GM19099 (cell line): Measurements from ENCODE around the gene RALY.

Source experiments
- POLR2A ChIP-seq: IDR thresholded peaks from 3 replicates; pipeline ENCODE4 v1.6.1; 2011; ENCODE audit warnings: low read depth; ENCODE audit not compliant: insufficient read length; ENCODE audit errors: extremely low read depth

RALY gene

GRCh38 chr20:34088305-34089174 is 94.8 kb downstream of the RALY start:
- TF ChIP-seq POLR2A = no peak

GRCh38 chr20:34089175-34089479 is 95.4 kb downstream of the RALY start:
- no peak for TF ChIP-seq POLR2A

- no peak for TF ChIP-seq POLR2A
Measured at GRCh38 chr20:34089655-34090345, 96.1 kb downstream of the RALY start.

- TF ChIP-seq POLR2A = no peak
Measured at GRCh38 chr20:34090645-34091044, 96.9 kb downstream of the RALY start.

- no peak for TF ChIP-seq POLR2A
Measured at GRCh38 chr20:34091637-34092200, 98.0 kb downstream of the RALY start.

- TF ChIP-seq POLR2A = no peak
Measured at GRCh38 chr20:34093895-34094294, 100.2 kb downstream of the RALY start.

- TF ChIP-seq POLR2A = no peak
Measured at GRCh38 chr20:34095825-34096224, 102.1 kb downstream of the RALY start.

GRCh38 chr20:34096699-34097444 is 103.2 kb downstream of the RALY start:
- no peak for TF ChIP-seq POLR2A

GRCh38 chr20:34098570-34098969 is 104.9 kb downstream of the RALY start:
- TF ChIP-seq POLR2A = no peak

GRCh38 chr20:34099675-34100074 is 106.0 kb downstream of the RALY start:
- TF ChIP-seq POLR2A = no peak

GRCh38 chr20:34100576-34100975 is 106.9 kb downstream of the RALY start:
- TF ChIP-seq POLR2A = no peak

GRCh38 chr20:34102342-34102741 is 108.6 kb downstream of the RALY start:
- no peak for TF ChIP-seq POLR2A

- no peak for TF ChIP-seq POLR2A
Measured at GRCh38 chr20:34104059-34104458, 110.3 kb downstream of the RALY start.

GRCh38 chr20:34105978-34106675 is 112.4 kb downstream of the RALY start:
- no peak for TF ChIP-seq POLR2A
